ENCODE results near the gene GP5. TPM values are rescaled to one million over a fixed set of nuclear protein-coding genes. Genes with fewer than 3 reads are reported as not detected.

Gene GP5
- total RNA-seq, 2 donors from 2014 or later = 0.08 TPM; not detected in 1

- no peaks in the 10 kb centered on the region for H3K4me1 ChIP-seq
- DNase-seq (ENCODE audit: low spot score) = no peak
- no peaks in the 10 kb centered on the region for H3K36me3 ChIP-seq
- H3K9me3 ChIP-seq = no peaks in the 10 kb centered on the region
- H3K4me3 ChIP-seq = no peak overlapping the region
- H3K27ac ChIP-seq = no peak overlapping the region
- no peaks in the 10 kb centered on the region for H3K27me3 ChIP-seq
- TF ChIP-seq CTCF (IDR thresholded peaks at IDR 0.05) = no peak
Measured at GRCh38 chr3:194375473-194376240, 23.4 kb downstream of the GP5 start.

GRCh38 chr3:194374935-194375334, 24.1 kb downstream of the GP5 start:
- H3K4me1 ChIP-seq = no peaks in the 10 kb centered on the region
- no peak for DNase-seq (ENCODE audit: low spot score)
- no peaks in the 10 kb centered on the region for H3K36me3 ChIP-seq
- no peaks in the 10 kb centered on the region for H3K27me3 ChIP-seq
- H3K4me3 ChIP-seq = no peak overlapping the region
- H3K27ac ChIP-seq = no peak overlapping the region
- TF ChIP-seq CTCF (IDR thresholded peaks at IDR 0.05) = no peak
- H3K9me3 ChIP-seq = no peaks in the 10 kb centered on the region

GRCh38 chr3:194373899-194374298, 25.2 kb downstream of the GP5 start:
- H3K4me1 ChIP-seq = peaks cover 0 to 10% of the 10 kb centered on the region in 2 donors
- H3K36me3 ChIP-seq = no peaks in the 10 kb centered on the region
- H3K27ac ChIP-seq = no peak overlapping the region
- no peak overlapping the region for H3K4me3 ChIP-seq
- H3K27me3 ChIP-seq = no peaks in the 10 kb centered on the region
- TF ChIP-seq CTCF (IDR thresholded peaks at IDR 0.05) = no peak
- no peak for DNase-seq (ENCODE audit: low spot score)
- H3K9me3 ChIP-seq = no peaks in the 10 kb centered on the region

GRCh38 chr3:194373028-194373427, 26.0 kb downstream of the GP5 start:
- no peak for TF ChIP-seq CTCF (IDR thresholded peaks at IDR 0.05)
- Histone ChIP-seq H3K27me3 (no peaks in the 10 kb centered on the region), H3K4me1 (peaks cover 0 to 19% of the 10 kb centered on the region in 2 donors), H3K4me3 (no peak overlapping the region), H3K9me3 (no peaks in the 10 kb centered on the region), H3K27ac (no peak overlapping the region), H3K36me3 (no peaks in the 10 kb centered on the region)
- no peak for DNase-seq (ENCODE audit: low spot score)

GRCh38 chr3:194370753-194371152, 28.3 kb downstream of the GP5 start:
- H3K27me3 ChIP-seq = no peaks in the 10 kb centered on the region

More at GRCh38 chr3:194370753-194371152, 28.3 kb downstream of the GP5 start:
- H3K9me3 ChIP-seq = no peaks in the 10 kb centered on the region
- TF ChIP-seq CTCF (IDR thresholded peaks at IDR 0.05) = no peak
- DNase-seq (ENCODE audit: low spot score) = no peak
- H3K4me1 ChIP-seq = peaks cover 0 to 19% of the 10 kb centered on the region in 2 donors
- no peak overlapping the region for H3K27ac ChIP-seq
- H3K4me3 ChIP-seq = no peak overlapping the region
- H3K36me3 ChIP-seq = no peaks in the 10 kb centered on the region

Data from right atrium auricular region (tissue), 2 donors.